GM19397 (cell line): ENCODE data around the gene SLC25A48.
"Not testable (repeated sequence)": the region's sequence is repeated elsewhere in the genome, so short reads cannot be mapped to it uniquely, and the experiment has no call there.

Experiments
- ATAC-seq: cut with Tn5 transposase; IDR thresholded peaks from one replicate; pipeline ENCODE4 v1.9.1; 2021; ENCODE audit warnings: mild to moderate bottlenecking, moderate library complexity; ENCODE audit not compliant: unreplicated experiment

Gene SLC25A48

DNA sequence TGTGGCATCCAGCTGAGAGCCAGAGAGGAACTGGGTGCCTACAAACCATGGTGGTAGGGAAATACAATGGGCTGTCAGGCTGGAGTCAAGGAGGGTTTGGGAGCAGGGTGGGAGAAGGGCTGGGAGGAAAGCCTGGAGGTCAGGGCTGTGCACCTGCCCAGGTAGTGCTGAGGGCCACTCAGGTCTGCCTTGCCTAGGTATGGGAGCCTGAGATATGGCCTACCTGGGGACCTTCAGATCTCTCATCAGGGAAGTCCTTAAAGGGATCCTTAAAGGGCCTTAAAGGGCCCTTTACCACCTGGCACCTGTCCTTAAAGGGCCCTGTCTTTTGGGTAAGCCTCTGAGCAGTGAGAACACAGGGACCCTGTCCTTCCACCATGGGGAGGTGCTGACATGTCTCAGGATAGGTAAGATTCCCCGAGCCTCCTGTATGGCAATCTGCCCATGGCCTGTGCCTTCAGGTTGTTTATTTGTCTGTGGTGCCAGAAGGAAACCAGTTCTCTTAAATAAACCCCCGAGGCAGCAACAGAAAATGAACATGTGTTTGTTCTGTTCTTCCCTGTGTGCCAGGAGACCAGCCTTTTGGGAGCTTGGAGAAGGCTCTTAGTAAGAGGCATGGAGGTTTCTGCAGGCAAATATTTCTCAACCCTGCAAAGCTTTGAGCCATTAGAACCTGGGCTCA, 23.3 kb downstream of the SLC25A48 start:
- no peak for ATAC-seq

DNA sequence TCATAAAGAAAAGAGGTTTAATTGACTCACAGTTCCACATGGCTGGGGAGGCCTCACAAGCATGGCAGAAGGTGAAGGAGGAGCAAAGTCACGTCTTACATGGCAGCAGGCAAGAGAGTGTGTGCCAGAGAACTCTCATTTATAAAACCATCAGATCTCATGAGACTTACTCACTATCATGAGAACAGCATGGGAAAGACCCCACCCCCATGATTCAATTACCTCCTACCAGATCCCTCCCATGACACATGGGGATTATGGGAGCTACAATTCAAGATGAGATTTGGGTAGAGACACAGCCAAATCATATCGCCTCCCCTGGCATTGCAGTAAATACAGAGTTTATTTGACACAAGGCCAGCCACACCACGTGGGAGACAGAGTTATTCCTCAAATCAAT, 24.7 kb downstream of the SLC25A48 start:
- ATAC-seq, result not testable (repeated sequence)

DNA sequence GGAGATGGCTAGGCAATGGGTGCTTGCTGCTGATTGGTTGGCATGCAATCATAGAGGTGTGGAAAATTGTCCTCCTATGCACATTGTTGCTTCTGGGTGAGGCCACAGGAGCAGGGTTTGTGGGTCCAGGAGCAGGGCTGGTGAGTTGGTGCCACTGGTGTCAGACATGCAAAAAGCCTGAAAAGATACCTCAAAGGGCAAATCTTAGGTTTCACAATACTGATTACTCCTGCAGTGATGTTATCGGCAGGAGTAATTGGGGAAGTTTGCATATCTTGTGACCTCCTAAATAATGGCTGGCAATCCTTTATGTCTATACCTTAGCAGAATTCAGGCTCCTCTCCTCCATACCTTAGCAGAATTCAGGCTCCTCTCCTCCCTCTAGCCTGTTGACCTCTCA, 25.2 kb downstream of the SLC25A48 start:
- ATAC-seq, result no peak

DNA sequence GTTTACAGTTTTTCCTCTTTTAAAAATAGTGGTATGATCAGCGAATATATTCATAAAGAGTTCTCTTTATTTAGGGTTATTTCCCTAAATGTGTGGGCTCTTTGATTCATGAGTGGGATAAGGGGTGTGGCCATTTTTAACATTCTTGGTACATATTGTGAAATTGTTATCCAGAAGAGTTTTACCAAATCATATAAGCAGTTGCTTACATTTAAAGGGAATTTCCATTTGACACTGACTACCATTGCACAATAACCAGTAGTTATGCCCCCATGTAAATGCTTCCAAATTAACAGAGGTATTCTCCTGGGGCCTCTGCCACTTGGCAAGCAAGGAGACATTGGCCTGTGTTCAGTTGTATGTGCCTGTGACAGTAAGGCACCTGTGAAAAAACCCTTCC, 27.2 kb downstream of the SLC25A48 start:
- ATAC-seq, result no peak

DNA sequence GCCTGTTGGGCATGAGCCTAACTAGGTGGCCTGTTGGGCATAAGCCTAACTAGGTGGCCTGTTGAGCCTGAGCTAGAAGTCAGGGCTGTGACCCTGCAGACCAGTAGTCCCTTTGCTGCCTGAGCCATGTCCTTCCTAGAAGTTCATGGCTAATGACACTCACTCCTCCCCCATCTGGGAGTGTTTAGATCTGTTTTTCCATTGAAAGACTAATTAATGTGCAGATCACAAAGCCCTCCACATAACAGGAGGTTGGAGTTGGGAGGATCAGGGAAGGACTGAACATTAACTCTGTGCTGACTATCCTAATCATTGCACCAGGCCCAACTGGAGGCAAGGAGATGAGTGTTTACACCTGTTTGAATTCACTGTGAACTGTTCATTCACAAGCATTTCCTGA, 27.6 kb downstream of the SLC25A48 start:
- no peak for ATAC-seq

DNA sequence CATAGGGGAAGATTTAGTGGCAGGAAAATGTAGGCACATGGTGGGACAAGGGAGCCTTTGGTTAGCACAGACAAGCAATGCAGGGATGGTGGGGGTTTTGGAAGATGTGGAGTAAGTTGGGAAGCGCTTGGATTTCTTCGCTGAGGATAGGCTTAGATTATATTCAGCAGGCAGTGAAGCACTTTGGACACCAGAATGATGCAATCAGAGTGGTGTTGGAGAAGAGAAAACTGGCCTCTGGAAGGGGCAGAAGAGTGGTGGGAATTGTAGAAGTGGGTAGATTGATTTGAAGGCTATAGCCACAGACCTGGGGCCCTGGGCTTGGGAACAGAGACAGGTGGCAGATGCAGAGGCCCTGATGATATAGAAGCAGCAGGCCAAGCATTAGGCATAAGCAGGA, 28.3 kb downstream of the SLC25A48 start:
- ATAC-seq, result no peak

DNA sequence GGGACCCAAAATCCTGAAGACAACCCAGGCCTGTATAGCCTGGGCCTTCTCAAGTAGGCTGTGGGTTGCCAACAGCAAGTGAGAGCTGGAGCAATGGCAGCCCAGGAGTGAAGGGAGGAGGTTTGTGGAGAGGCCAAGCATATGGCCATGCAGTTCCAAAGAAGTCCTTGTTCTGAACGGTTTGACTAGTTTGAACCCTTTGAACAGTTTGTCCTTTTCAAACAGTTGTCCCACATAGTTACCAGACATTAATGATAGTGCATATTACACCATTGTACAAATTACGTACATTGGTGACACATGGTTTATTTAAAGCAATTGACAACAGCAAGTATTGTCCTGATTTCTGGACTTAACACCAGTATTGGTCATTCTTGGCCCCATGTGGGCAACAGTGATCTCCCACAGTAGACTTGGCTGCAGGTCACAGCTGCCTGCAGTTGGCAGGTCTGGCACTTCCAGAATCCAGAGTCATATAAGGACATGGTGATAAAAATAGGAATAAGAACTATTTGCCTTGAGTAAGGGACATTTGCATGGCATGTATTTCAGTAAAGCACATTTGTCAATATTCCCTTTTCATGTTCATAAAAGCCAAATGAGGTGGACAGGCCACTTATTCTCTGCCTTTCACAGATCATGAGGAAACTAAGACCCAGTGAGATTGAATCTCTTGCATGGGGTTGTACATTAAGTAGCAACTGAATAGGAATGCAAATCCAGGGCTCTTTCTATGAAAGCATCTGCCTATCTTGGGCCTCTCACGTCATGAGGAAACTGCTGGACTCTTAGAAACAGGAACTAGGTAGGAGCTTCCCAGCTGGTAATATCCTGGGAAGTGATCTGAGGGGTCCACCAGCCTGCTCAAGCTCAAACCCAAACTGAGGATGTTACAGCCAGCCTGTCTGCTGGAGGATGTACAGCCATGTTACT, 30.3 kb downstream of the SLC25A48 start:
- no peak for ATAC-seq

DNA sequence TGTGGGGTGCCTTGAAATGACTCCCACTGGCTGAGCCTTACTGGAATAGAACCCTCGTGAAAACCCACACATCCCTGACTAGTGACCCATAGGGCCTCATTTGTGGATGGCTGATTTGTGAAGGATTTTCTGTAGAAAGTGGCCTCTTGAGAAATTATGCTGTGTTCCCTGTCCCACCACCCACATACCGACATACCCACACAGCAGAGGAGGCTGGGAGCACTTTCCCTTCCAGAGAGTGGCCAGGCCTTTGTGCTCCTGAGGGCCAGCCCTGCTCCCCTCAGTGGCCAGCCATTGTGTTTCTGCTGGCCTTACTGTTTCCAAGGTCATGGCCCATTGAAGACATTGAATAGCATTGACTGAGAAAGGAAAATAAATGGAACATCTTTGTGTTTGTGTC, 31.6 kb downstream of the SLC25A48 start:
- no peak for ATAC-seq

DNA sequence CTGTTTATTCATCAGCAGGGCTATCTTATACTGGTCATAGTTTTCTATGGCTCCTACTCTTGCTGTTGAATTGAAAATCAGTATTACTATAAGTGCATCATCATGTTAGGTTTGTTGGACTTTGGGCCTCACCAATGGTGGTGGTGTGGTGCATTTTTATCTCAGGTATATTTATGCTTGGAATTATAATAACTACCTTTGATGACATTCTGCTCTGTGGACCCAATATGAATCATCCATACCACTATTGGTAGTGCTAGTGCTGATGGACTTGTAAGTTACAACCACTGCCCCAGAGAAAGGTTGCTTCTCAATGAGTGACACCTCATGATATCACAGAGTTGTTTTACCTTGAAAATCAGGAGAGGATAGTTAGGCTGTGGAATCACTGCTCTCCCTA, 33.1 kb downstream of the SLC25A48 start:
- ATAC-seq, result no peak

DNA sequence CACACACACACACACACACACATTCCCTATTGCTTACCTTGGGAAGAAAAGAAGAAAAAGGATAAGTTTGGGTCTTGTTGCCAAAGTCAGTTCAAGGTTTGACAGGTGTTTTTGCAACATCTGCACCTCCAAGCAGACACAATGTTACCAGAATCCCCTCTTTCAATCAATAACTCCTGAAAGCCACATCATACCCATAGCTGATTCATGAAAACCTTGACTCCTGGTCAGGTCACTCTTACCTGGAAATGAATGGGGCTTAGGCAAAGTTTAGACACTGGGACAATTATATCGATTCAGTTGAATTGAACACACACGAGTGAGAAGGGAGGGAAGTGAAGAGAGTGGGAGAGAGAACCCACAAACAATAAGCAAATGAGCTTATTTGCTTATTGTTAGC, 34.2 kb downstream of the SLC25A48 start:
- no peak for ATAC-seq

DNA sequence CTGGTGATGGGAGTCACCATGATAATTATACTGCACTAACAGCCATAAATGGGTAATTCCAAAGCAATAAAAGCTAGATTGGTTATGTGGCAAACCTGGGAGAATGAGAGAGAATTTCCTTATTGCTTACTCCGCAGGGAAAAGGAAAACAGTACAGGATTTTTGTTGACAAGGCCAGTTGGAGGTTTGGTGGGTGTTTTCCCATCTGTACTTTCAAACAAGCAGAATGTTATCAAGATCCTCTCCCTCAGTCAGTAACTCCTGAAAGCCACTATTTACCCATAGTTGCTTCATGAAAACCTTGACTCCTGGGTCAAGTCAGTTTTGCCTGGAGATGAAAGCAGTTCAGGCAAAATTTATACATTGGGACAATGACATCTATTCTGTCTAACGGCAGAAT, 34.8 kb downstream of the SLC25A48 start:
- no peak for ATAC-seq

DNA sequence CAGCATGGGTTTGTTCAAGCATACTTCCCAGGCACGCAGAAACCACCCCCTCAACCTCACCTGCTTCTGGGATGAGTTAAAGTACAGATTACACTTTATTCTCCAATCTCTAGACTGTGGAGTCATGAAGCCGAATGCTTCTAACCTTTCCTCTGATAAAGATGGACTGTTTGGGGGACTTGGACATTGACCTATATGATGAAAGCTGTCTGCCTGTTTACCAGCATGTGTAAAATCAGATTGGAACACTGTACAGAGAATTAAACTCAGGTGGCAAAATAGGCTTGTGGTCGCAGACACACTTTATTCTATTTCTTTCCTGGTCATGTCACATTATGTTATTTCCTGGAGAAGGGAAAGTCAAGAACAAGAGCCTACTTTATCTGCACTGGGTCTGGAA, 35.5 kb downstream of the SLC25A48 start:
- no peak for ATAC-seq

DNA sequence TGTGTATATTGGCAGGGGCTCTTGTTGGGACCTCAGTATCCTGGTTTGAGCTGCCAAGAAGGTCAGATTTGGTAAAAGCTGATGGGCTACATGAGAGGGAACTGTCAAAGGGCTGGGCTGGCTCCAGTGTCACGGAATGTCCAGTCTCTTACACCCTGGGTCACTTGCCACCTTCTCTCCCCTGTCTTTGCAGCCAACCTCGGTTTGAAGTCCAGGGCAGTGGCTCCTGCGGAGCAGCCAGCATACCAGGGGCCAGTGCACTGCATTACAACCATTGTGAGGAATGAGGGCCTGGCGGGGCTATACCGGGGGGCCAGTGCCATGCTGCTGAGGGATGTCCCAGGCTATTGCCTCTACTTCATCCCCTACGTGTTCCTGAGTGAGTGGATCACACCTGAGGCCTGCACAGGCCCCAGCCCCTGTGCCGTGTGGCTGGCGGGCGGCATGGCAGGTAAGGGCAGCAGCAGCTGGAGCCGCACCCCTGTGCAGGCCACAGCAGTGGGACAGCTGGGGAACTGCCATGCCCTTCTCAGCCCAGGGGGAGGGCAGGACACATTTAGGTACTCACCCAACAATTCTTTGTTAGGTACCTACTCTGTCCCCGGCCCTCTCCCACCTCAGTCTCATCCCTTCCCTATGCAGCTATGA, 36.9 kb downstream of the SLC25A48 start:
- ATAC-seq, result no peak

DNA sequence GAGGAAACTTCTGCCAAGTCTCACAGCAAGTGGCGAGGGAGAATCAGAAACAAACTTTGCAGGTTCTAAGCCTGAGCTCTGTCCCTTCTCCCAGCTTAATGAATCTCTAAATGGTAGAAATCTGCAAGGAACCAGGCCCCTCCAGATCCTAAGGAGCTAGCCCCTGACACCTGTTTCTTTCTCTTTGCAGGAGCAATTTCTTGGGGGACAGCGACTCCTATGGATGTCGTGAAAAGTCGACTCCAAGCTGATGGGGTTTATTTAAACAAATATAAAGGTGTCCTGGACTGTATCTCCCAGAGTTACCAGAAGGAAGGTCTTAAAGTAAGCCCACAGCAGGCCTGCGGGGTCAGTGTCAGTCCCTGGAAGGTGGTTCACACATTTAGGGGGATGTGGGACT, 39.4 kb downstream of the SLC25A48 start:
- ATAC-seq, result no peak

DNA sequence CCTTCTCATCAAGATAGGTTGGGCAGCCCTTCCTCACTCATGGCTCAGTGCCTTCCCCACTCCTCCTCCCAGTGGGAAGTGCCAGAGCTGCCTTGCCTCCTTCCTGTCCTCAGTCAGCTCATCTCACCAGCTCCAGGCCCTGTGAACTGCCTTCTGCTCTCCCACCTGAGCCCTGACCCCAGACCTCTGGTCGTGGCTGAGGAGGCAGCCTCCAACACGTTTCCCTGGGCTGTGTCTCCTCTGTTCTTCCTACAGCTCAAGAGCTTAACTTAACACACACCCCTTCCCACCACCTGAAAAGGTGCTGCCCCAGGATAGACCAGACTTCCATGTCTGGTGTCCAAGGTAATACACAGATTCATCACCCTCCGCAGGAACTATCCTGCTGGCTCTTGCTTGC, 40.0 kb downstream of the SLC25A48 start:
- ATAC-seq, result no peak

DNA sequence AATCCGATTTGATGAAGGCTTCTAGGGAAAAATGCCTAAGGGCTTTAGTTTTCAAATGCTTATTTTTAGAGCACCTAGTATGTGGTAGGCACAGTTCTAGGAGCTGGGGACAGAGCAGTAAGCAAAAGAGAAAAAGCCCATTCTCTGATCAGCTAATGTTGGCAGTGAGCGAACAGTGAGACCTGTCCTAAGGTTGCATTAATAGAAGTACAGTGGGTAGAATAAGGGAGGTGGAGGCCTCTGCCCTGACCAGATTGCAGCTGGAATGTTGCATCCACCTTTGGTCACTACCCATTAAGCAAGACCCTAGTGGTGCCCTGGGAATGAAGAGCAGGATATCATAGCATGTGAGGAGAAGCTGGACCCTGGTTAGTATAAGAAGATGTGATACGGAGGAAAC, 41.1 kb downstream of the SLC25A48 start:
- no peak for ATAC-seq

DNA sequence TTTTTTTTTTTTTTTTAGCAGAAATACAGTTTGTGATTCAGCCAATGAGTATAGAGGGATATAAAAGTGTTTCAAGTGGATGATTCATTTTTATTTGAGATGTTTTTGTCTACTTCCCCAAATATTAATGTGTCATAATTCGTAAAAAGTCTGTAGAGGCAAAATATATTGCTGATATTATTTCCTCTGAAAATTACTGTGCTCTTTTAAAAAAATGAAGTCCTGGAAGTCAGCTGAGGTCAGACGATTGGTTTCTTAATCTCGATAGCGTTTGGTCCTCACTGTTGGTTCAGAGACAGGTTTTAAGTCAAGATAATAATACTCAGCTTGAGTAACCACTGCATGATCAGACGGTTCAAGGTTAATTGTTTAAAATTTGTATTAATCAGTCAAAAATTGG, 41.7 kb downstream of the SLC25A48 start:
- ATAC-seq, result no peak

DNA sequence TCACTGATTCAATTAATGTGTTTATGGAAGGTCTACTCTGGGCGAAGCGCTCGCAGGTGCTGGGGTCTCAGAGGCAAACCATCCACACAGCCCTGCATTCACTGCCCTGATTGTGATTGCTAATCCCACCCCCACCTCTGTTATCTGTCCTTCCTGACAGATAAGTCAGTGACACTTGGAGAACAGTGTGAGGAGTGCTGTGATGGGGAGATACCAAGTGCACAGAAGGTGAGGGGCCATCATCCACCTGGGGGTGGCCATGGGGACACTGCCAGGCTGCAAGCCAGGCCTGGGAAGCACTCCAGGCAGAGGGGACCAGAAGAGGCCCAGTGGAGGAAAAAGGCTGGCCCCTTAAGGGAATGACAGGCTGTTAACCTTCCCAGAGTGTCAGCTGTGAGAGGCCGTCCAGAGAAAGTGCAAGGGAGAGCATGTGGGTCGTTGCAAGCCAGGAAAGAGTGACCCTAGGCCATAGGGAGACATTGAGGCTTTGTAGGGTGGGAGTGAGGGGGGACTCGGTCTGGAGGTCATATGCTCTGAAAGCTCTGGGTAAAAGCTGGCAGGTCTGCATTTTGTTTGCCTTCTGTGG, 43.2 kb downstream of the SLC25A48 start:
- no peak for ATAC-seq

DNA sequence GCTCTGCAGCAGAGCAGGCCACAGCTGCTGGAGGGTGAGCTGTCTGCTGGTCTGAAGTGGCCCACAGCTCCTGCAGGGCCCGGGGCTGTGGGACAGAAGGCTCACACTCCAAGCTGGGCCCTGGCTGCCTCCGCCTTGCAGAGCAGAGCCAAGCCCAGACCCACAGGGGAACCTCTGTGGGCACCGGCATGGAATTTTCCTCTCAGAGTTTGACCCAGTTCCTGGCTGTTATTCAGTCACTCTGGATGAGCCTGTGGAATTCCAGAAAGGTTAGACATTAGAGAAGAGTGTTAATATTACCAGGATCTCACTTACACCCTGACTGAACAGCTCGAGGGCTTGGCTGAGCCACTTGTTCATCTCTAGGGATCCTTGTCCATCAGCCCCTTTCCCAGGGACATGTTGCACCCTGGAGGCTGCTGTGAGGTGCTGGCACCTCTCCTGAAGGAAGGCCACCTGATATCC, 43.7 kb downstream of the SLC25A48 start:
- no peak for ATAC-seq

DNA sequence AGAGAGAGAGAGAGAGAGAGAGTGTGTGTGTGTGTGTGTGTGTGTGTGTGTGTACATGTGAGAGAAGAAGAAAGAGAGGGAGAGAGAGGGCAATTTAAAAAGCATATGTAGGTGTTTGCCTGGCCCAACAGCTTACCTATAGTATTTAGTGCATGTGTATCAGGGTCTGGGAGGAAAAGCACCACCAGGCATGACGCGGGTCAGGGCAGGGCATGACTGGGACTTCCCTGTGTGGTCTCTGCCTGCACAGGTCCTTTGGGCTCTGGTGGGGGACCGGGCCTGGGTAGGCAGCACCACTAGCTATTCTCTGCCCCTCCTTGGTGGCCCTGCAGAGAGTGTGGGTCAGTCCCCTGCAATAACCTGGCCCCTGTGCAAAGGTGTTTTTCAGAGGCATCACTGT, 45.1 kb downstream of the SLC25A48 start:
- no peak for ATAC-seq

DNA sequence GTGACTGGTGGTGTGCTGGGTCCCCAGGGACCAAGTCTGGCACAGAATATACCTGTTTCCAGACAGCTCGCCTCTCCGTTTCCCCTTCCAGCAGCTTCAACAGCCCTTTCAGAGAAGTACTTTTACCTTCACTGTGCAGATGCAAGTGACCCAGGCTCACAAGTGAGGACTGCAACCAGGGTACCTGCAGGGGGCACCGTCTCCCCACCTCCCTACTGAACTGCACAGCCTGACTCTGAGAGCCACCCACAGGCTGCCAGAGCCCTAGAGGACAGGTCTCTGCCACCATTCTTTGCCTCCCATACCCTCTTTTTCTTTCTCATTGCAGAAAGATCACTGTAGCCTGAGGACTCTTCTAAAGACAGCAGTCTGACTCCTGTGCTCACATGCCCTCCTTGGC, 45.8 kb downstream of the SLC25A48 start:
- ATAC-seq, result no peak
